H1 (cell line): ENCODE measurements around the gene NFASC. TPM values are rescaled to one million over a fixed set of nuclear protein-coding genes. Genes with fewer than 3 reads are reported as not detected.

Experiments used
- CTCF ChIA-PET: fragments of 300-600 bp; sonication (Branson Sonifier 250); formaldehyde crosslinking; loops from one replicate; lab custom pipeline; 2021; ENCODE audit not compliant: partially characterized antibody; lab: Charles Lee
- POLR2A ChIA-PET: fragments of 300-600 bp; sonication (Branson Sonifier 250); formaldehyde crosslinking; loops from one replicate; lab custom pipeline; 2021; ENCODE audit warnings: inconsistent platforms; ENCODE audit not compliant: partially characterized antibody; lab: Charles Lee
- DNase-seq, 2 experiments: peaks; one replicate each; pipeline versions ENCODE4 v3.0.0 to v3.0.0-alpha.2; 2010 to 2022; ENCODE audit warnings: low spot score in 2 of 2, low read depth in 1 of 2, mixed read lengths in 1 of 2
- FAIRE-seq: peaks from 2 replicates; lab custom pipeline; 2011; peaks lifted over from hg19 to GRCh38; lab: Jason Lieb, UNC
- H2AFZ ChIP-seq: 2 replicates; pipeline ENCODE4 v1.8.1; 2012; ENCODE audit warnings: low read length, inconsistent platforms
- H2AK5ac ChIP-seq: 2 replicates; pipeline ENCODE4 v1.6.1; 2013; ENCODE audit warnings: low read depth, low read length
- H2BK120ac ChIP-seq: replicated peaks from 2 replicates; pipeline ENCODE3; 2013; ENCODE audit warnings: low read depth, low read length, inconsistent platforms
- H2BK12ac ChIP-seq: 2 replicates; pipeline ENCODE4 v1.6.1; 2013; ENCODE audit warnings: low read depth, low read length
- H2BK15ac ChIP-seq: 2 replicates; pipeline ENCODE4 v1.6.1; 2013; ENCODE audit warnings: low read length
- H2BK20ac ChIP-seq: 2 replicates; pipeline ENCODE4 v1.6.1; 2013; ENCODE audit warnings: low read length
- H2BK5ac ChIP-seq: 2 replicates; pipeline ENCODE4 v1.6.1; 2013; ENCODE audit warnings: low read depth, low read length
- H3K14ac ChIP-seq: 2 replicates; pipeline ENCODE4 v1.6.1; 2013; ENCODE audit warnings: inconsistent platforms; ENCODE audit not compliant: insufficient read length
- H3K18ac ChIP-seq: 2 replicates; pipeline ENCODE4 v1.6.1; 2013; ENCODE audit warnings: low read length; ENCODE audit errors: extremely low read depth
- H3K23ac ChIP-seq: 2 replicates; pipeline ENCODE4 v1.6.1; 2013; ENCODE audit warnings: inconsistent platforms; ENCODE audit not compliant: insufficient read length
- H3K23me2 ChIP-seq: 2 replicates; pipeline ENCODE4 v1.6.1; 2013; ENCODE audit warnings: low read depth, low read length
- H3K27ac ChIP-seq: 2 replicates; pipeline ENCODE4 v1.6.1; 2011; ENCODE audit warnings: low read depth, low read length, inconsistent platforms
- H3K27me3 ChIP-seq, 4 experiments: replicated peaks in 1 of 4; 1 replicate in 1 of 4; 2 replicates in 3 of 4; pipeline versions ENCODE4 v1.6.1 to v1.8.1; 2011 to 2013; ENCODE audit warnings: low read length in 3 of 4, mild to moderate bottlenecking in 3 of 4, inconsistent platforms in 2 of 4, mixed read lengths in 2 of 4, moderate library complexity in 1 of 4; ENCODE audit not compliant: control insufficient read depth in 3 of 4, insufficient read depth in 3 of 4; ENCODE audit errors: extremely low read depth in 1 of 4
- H3K36me3 ChIP-seq, 4 experiments: 2 replicates each; pipeline versions ENCODE4 v1.6.1 to v1.8.1; 2011 to 2013; ENCODE audit warnings: mild to moderate bottlenecking in 4 of 4, low read length in 3 of 4, moderate library complexity in 2 of 4, control low read depth in 1 of 4, inconsistent platforms in 1 of 4; ENCODE audit not compliant: insufficient read depth in 4 of 4, control insufficient read depth in 2 of 4
- H3K4ac ChIP-seq: replicated peaks from 2 replicates; pipeline ENCODE3; 2013; ENCODE audit warnings: low read length, low read depth, mixed read lengths, inconsistent platforms; ENCODE audit not compliant: insufficient read length
- H3K4me1 ChIP-seq, 4 experiments: replicated peaks in 1 of 4; 1 replicate in 1 of 4; 2 replicates in 3 of 4; pipeline versions ENCODE4 v1.6.1 to v1.8.1; 2011 to 2013; ENCODE audit warnings: low read length in 3 of 4, inconsistent platforms in 2 of 4, mixed read lengths in 1 of 4; ENCODE audit not compliant: insufficient read depth in 4 of 4, control insufficient read depth in 3 of 4
- H3K4me2 ChIP-seq, 2 experiments: 2 replicates each; pipeline versions ENCODE4 v1.6.1 to v1.8.1; 2011 to 2013; ENCODE audit warnings: low read depth in 2 of 2, low read length in 2 of 2, control low read depth in 1 of 2, inconsistent platforms in 1 of 2, mild to moderate bottlenecking in 1 of 2; ENCODE audit not compliant: insufficient read depth in 1 of 2
- H3K4me3 ChIP-seq, 4 experiments: fragments of 200-600, 300-600 bp in 1 of 4; sonication (generic), shearing (Covaris generic), sonication (Bioruptor Twin) in 1 of 4; 2 replicates each; pipeline versions ENCODE4 v1.5.1 to v1.8.1; 2011 to 2016; ENCODE audit warnings: low read length in 4 of 4, low read depth in 3 of 4, control low read depth in 2 of 4, inconsistent platforms in 2 of 4, mild to moderate bottlenecking in 2 of 4, mixed read lengths in 1 of 4, moderate library complexity in 1 of 4; ENCODE audit not compliant: insufficient read depth in 2 of 4; ENCODE audit errors: extremely low read depth in 1 of 4
- H3K56ac ChIP-seq: replicated peaks from 2 replicates; pipeline ENCODE3; 2013; ENCODE audit warnings: low read depth, mild to moderate bottlenecking, mixed read lengths, low read length, inconsistent platforms; ENCODE audit not compliant: insufficient read length
- H3K79me1 ChIP-seq: 2 replicates; pipeline ENCODE4 v1.6.1; 2013; ENCODE audit warnings: low read depth, low read length, control low read depth
- H3K79me2 ChIP-seq, 2 experiments: 2 replicates each; pipeline versions ENCODE4 v1.6.1 to v1.8.1; 2012 to 2013; ENCODE audit warnings: low read length in 2 of 2, mild to moderate bottlenecking in 2 of 2, inconsistent platforms in 1 of 2; ENCODE audit not compliant: insufficient read depth in 2 of 2, control insufficient read depth in 1 of 2
- H3K9ac ChIP-seq, 4 experiments: replicated peaks in 1 of 4; 1 replicate in 1 of 4; 2 replicates in 3 of 4; pipeline versions ENCODE4 v1.6.1 to v1.8.1; 2011 to 2013; ENCODE audit warnings: low read depth in 3 of 4, low read length in 3 of 4, control low read depth in 2 of 4, mild to moderate bottlenecking in 2 of 4, moderate library complexity in 2 of 4, inconsistent platforms in 1 of 4; ENCODE audit errors: extremely low read depth in 1 of 4
- H3K9me3 ChIP-seq, 2 experiments: 2 replicates each; pipeline versions ENCODE4 v1.6.1 to v1.8.1; 2012 to 2013; ENCODE audit warnings: mild to moderate bottlenecking in 2 of 2, moderate library complexity in 2 of 2, control low read depth in 1 of 2, inconsistent platforms in 1 of 2, low read depth in 1 of 2, low read length in 1 of 2, mixed read lengths in 1 of 2; ENCODE audit not compliant: insufficient read depth in 2 of 2
- H4K20me1 ChIP-seq, 2 experiments: replicated peaks in 1 of 2; 2 replicates each; pipeline versions ENCODE3 to v1.8.1; 2011 to 2013; ENCODE audit warnings: inconsistent platforms in 2 of 2, low read length in 2 of 2, mild to moderate bottlenecking in 1 of 2; ENCODE audit not compliant: insufficient read depth in 2 of 2, control insufficient read depth in 1 of 2
- H4K5ac ChIP-seq: 2 replicates; pipeline ENCODE4 v1.6.1; 2013; ENCODE audit warnings: low read length, low read depth, mixed read lengths, inconsistent platforms; ENCODE audit not compliant: insufficient read length
- H4K8ac ChIP-seq: 2 replicates; pipeline ENCODE4 v1.8.0; 2013; ENCODE audit warnings: mild to moderate bottlenecking, moderate library complexity, low read length, inconsistent platforms; ENCODE audit not compliant: insufficient read depth; ENCODE audit errors: extremely low read depth
- H4K91ac ChIP-seq: replicated peaks from 2 replicates; pipeline ENCODE3; 2013; ENCODE audit warnings: low read length, mixed read lengths, inconsistent platforms; ENCODE audit not compliant: insufficient read length
- BACH1 ChIP-seq: IDR thresholded peaks from 2 replicates; pipeline ENCODE4 v1.6.1; 2012; ENCODE audit warnings: low read length, improper control_type of control experiment
- BRCA1 ChIP-seq: IDR thresholded peaks from 2 replicates; pipeline ENCODE4 v1.6.1; 2012; ENCODE audit warnings: low read depth, low read length, improper control_type of control experiment
- CBX5 ChIP-seq: fragments of 300-800, 300-1000 bp; sonication (generic); IDR thresholded peaks from 2 replicates; pipeline ENCODE4 v1.7.1; 2016; ENCODE audit warnings: antibody characterized with exemption, low read length, low read depth
- GTF2F1 ChIP-seq: IDR thresholded peaks from 2 replicates; pipeline ENCODE4 v1.6.1; 2012; ENCODE audit warnings: low read depth, low read length, improper control_type of control experiment, borderline replicate concordance
- PHF8 ChIP-seq: fragments of 200-600 bp; sonication (generic); conservative IDR thresholded peaks from 2 replicates; pipeline ENCODE4 v1.7.1; 2012; ENCODE audit warnings: low read depth, mild to moderate bottlenecking, inconsistent platforms, low read length, moderate library complexity
- POLR2A ChIP-seq, 2 experiments: IDR thresholded peaks; 1 replicate in 1 of 2; 2 replicates in 1 of 2; pipeline ENCODE4 v1.6.1; 2011; ENCODE audit warnings: low read depth in 2 of 2, low read length in 2 of 2, mild to moderate bottlenecking in 2 of 2; ENCODE audit errors: control extremely low read depth in 1 of 2
- RNF2 ChIP-seq: fragments of 200-900, 300-1000 bp; sonication (generic); IDR thresholded peaks from 2 replicates; pipeline ENCODE4 v1.7.1; 2016; ENCODE audit warnings: borderline replicate concordance, low read depth, mild to moderate bottlenecking, antibody characterized with exemption, low read length; ENCODE audit not compliant: poor library complexity, severe bottlenecking; ENCODE audit errors: missing control alignments
- SIRT6 ChIP-seq: IDR thresholded peaks from one replicate; pipeline ENCODE4 v1.7.1; 2012; ENCODE audit warnings: low read length, inconsistent platforms
- WGBS, 2 experiments: shearing (Covaris generic) in 1 of 2; methylation state at CpG; one replicate each; pipeline versions ENCODE4 v1.1.6 to v1.1.7; 2013 to 2015; ENCODE audit warnings: low lambda C conversion rate in 2 of 2, mixed read lengths in 2 of 2, inconsistent platforms in 1 of 2, low coverage in 1 of 2, missing lambda C conversion rate in 1 of 2; ENCODE audit not compliant: insufficient replicate concordance in 2 of 2, insufficient coverage in 1 of 2, insufficient read length in 1 of 2; ENCODE audit errors: extremely low coverage in 1 of 2, missing lambda C conversion rate in 1 of 2; 5-methylcytosine and 5-hydroxymethylcytosine counted together
- polyA plus RNA-seq, 7 experiments: library from polyadenylated mRNA; depleted of rRNA in 3 of 7; stranded (reverse) in 5 of 7; unstranded in 2 of 7; fragments of >200 nt in 5 of 7; fragments of 200-250 nt in 2 of 7; gene quantifications; 1 replicate in 5 of 7; 2 replicates in 1 of 7; 4 replicates in 1 of 7; pipeline versions ENCODE4 v1.2.1 to v1.2.3, GENCODE V29; 2011 to 2013; ENCODE audit warnings: missing spikeins in 2 of 7, mixed read lengths in 2 of 7
- total RNA-seq: library from RNA; stranded (reverse); fragmentation: NEBNext Ultra II Directional; extraction: Animal tissue kit (Norgen Biotek cat#: 25700); gene quantifications from 2 replicates; pipeline ENCODE4 v1.2.1, GENCODE V29; 2021
- TF ChIP-seq, protein P1 (sequence below): IDR thresholded peaks from 2 replicates; pipeline ENCODE4 v1.6.1; 2012; ENCODE audit warnings: inconsistent platforms

The NFASC gene
- total and polyA plus RNA-seq, 2 of the 8 experiments (the other 6 are each of a cell fraction or from before 2014, with no cell fraction given): 5.0 to 15.2 TPM

DNA sequence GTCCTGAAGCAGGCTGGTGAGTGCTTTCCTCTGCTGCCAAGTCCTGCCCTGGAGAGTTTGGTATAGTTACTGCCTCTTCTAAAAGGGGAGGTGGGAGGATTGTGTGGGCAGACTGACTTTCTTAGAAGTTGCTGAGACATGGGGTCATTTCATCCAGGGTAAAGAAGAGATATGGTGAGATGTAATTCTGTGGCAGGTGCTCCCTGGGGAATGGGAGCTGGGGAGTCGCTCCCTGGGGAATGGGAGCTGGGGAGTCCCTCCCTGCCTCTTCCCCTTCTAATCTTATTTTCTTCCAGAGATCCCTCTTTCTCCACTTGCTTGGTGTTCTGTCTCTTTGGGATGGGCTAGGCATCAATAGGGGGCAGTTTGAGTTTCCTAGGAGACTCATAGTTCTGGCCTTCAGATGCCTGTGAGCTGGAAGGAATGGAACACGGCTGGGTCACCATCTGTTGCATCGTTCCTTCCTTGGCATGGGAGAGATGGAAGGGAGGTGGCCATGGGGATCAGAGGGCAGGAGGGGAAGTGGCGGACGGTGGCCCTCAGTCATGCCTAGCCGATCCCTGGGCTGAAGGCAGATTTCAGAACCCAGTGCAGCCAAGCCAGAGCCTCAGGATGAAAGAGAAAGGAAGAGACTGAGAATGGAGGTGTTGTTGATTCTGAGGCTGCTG is 59.0 kb downstream of the NFASC start:
- no peak overlapping the region for H3K9ac ChIP-seq
- H2BK120ac ChIP-seq: no peak overlapping the region
- H4K91ac ChIP-seq: no peak overlapping the region
- H3K79me2 ChIP-seq: no peaks in the 10 kb centered on the region
- no peak overlapping the region for H2AFZ ChIP-seq
- H4K8ac ChIP-seq: no peak overlapping the region
- no peaks in the 10 kb centered on the region for H3K9me3 ChIP-seq
- H3K4ac ChIP-seq: no peak overlapping the region
- peak overlapping the region; percentile 75; the same call in 1 of the 2 replicates for H2BK20ac ChIP-seq
- H3K56ac ChIP-seq: no peak overlapping the region
- H3K18ac ChIP-seq: peak overlapping the region; percentile 24; the same call in 1 of the 2 replicates
- 90% methylated on average over 5 of the region's 6 CpGs; no CpG with 5 or more reads in 1 of the 2 experiments for WGBS, 2 experiments
- FAIRE-seq (no peak), DNase-seq (peak in 1 of 2 experiments; percentile 35)
- peak overlapping the region; percentile 56 for H2AK5ac ChIP-seq
- H4K5ac ChIP-seq: no peak overlapping the region
- H3K79me1 ChIP-seq: no peaks in the 10 kb centered on the region
- H3K36me3 ChIP-seq: no peaks in the 10 kb centered on the region
- no peak overlapping the region for H3K27ac ChIP-seq
- H3K4me1 ChIP-seq: peaks cover 12 to 23% (median 19%) of the 10 kb centered on the region in 4 experiments
- no peak overlapping the region for H3K14ac ChIP-seq
- H3K23ac ChIP-seq: no peak overlapping the region
- CTCF ChIA-PET: interaction anchor here (0.6 to 5.4 kb wide), 12 partner anchors 8 to 138 kb away, joined by 3 to 59 read pairs (median 5); no protein-coding TSS in a partner anchor
- no peak overlapping the region for H3K4me2 ChIP-seq
- no peak overlapping the region for H3K4me3 ChIP-seq
- peaks cover 2% of the 10 kb centered on the region; the same call in 1 of the 2 replicates for H3K23me2 ChIP-seq
- H2BK5ac ChIP-seq: peak overlapping the region; percentile 55; the same call in 1 of the 2 replicates
- no peaks in the 10 kb centered on the region for H3K27me3 ChIP-seq
- H2BK15ac ChIP-seq: peak overlapping the region; percentile 20; the same call in 1 of the 2 replicates
- H2BK12ac ChIP-seq: peak overlapping the region; percentile 71; the same call in 1 of the 2 replicates
- POLR2A ChIA-PET: no interaction called here
- no peaks in the 10 kb centered on the region for H4K20me1 ChIP-seq
- no peak for TF ChIP-seq BRCA1
- TF ChIP-seq POLR2A (IDR thresholded peaks at IDR 0.05; ENCODE audit: control extremely low read depth in 1 of 2, low read depth in 2 of 2, low read length in 2 of 2): no peak
- TF ChIP-seq, protein P1, sequence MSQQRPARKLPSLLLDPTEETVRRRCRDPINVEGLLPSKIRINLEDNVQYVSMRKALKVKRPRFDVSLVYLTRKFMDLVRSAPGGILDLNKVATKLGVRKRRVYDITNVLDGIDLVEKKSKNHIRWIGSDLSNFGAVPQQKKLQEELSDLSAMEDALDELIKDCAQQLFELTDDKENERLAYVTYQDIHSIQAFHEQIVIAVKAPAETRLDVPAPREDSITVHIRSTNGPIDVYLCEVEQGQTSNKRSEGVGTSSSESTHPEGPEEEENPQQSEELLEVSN: no peak
- no peak for TF ChIP-seq SIRT6
- no peak for TF ChIP-seq BACH1
- no peak for TF ChIP-seq CBX5
- TF ChIP-seq GTF2F1: no peak
- TF ChIP-seq RNF2: no peak
- TF ChIP-seq PHF8: no peak
